ENCODE results near the gene SLC6A16.

DNA sequence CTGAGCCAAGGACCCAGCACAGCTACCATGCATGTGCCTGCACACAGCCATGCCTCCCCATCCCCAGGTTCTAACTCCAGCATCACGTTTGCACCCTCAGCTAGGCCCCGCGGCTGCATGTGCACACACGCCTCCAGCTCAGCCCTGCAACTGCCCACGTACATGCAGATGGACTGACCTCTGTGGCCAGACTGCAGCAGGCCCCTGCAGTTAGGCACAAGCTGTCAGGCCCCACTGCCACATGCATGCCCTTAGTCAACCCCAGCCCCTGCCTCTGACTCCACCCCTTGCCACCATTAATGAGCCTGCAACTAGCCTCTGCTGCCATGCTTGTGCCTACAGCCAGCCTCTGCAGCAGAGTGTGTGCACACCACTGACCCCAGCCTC is 23.1 kb downstream of the SLC6A16 start:
- no peak for TF ChIP-seq EZH2 (IDR thresholded peaks at IDR 0.05)
- TF ChIP-seq, protein P1, sequence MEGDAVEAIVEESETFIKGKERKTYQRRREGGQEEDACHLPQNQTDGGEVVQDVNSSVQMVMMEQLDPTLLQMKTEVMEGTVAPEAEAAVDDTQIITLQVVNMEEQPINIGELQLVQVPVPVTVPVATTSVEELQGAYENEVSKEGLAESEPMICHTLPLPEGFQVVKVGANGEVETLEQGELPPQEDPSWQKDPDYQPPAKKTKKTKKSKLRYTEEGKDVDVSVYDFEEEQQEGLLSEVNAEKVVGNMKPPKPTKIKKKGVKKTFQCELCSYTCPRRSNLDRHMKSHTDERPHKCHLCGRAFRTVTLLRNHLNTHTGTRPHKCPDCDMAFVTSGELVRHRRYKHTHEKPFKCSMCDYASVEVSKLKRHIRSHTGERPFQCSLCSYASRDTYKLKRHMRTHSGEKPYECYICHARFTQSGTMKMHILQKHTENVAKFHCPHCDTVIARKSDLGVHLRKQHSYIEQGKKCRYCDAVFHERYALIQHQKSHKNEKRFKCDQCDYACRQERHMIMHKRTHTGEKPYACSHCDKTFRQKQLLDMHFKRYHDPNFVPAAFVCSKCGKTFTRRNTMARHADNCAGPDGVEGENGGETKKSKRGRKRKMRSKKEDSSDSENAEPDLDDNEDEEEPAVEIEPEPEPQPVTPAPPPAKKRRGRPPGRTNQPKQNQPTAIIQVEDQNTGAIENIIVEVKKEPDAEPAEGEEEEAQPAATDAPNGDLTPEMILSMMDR (IDR thresholded peaks at IDR 0.05): no peak

All from neural progenitor cell (in vitro differentiated cells).